ENCODE data around the gene NPR2. TPM values are rescaled to one million over a fixed set of nuclear protein-coding genes. Genes with fewer than 3 reads are reported as not detected.

Gene NPR2
- total RNA-seq, 1 experiment from 2014 or later = 12.5 TPM

GRCh38 chr9:35832814-35833213 lies 41.4 kb downstream of the NPR2 start:
- no peak for DNase-seq
- Mint-ChIP-seq H3K4me3 (no peak overlapping the region), H3K4me1 (peaks cover 24 to 30% of the 10 kb centered on the region in 2 experiments), H3K9me3 (no peaks in the 10 kb centered on the region), H3K27me3 (ENCODE audit: low read depth) (peaks cover 6% of the 10 kb centered on the region), H3K27ac (no peak overlapping the region), H3K36me3 (ENCODE audit: insufficient read depth in 1 of 3, low read depth in 3 of 3) (no peaks in the 10 kb centered on the region; a peak in 1 of 7 replicates)
- H3K14ac ChIP-seq (ENCODE audit: insufficient read depth, low read length) = no peak overlapping the region; the same call in 1 of the 2 replicates
- H2AFZ ChIP-seq (ENCODE audit: low read length) = no peak overlapping the region
- 0 out of 2 replicates have a peak, but pooled peaks cover 2% of the 10 kb centered on the region for H3K4me1 ChIP-seq (ENCODE audit: insufficient read depth, low read length)
- H2BK15ac ChIP-seq (ENCODE audit: low read depth, low read length) = no peak overlapping the region
- WGBS (ENCODE audit: extremely low coverage, insufficient read length, low lambda C conversion rate) = no CpG with 5 or more reads among the region's 5 CpGs
- H3K18ac ChIP-seq (ENCODE audit: insufficient read length, low read depth, low read length) = no peak overlapping the region
- no peak overlapping the region for H2BK20ac ChIP-seq (ENCODE audit: low read depth, low read length, poor library complexity, severe bottlenecking)
- no peak overlapping the region for H4K91ac ChIP-seq (ENCODE audit: insufficient read length, low read depth, low read length)
- no peak overlapping the region for H2BK120ac ChIP-seq (ENCODE audit: low read depth, low read length, poor library complexity, severe bottlenecking)
- H4K8ac ChIP-seq (replicated peaks; ENCODE audit: insufficient read length, low read depth, low read length) = no peak overlapping the region
- H3T11ph ChIP-seq (ENCODE audit: low read length) = no peak overlapping the region
- no peak overlapping the region for H2BK5ac ChIP-seq (ENCODE audit: insufficient read length, low read length)
- TF ChIP-seq CTCF (conservative IDR thresholded peaks at IDR 0.05) = no peak
- H3K27ac ChIP-seq (ENCODE audit: insufficient read length, low read depth, low read length) = no peak overlapping the region
- no peaks in the 10 kb centered on the region for H3K79me2 ChIP-seq (ENCODE audit: insufficient read depth, low read length)
- no peak overlapping the region for H4K5ac ChIP-seq (ENCODE audit: insufficient read length, low read depth, low read length)
- H3K23ac ChIP-seq (ENCODE audit: insufficient read length, low read depth, low read length) = no peak overlapping the region
- H3K56ac ChIP-seq (ENCODE audit: insufficient read length, low read depth, low read length) = no peak overlapping the region
- no peak overlapping the region for H2BK12ac ChIP-seq (ENCODE audit: insufficient read length, low read depth, low read length)
- H4K20me1 ChIP-seq (ENCODE audit: control insufficient read depth, insufficient read depth, insufficient read length) = no peaks in the 10 kb centered on the region
- H3K9me3 ChIP-seq (ENCODE audit: control insufficient read depth, low read depth, low read length) = no peaks in the 10 kb centered on the region
- no peak overlapping the region for H2AK5ac ChIP-seq (ENCODE audit: insufficient read length, low read length)
- no peak overlapping the region for H3K9ac ChIP-seq (ENCODE audit: extremely low read depth, insufficient read length, low read length)
- no peak overlapping the region for H3K4ac ChIP-seq (ENCODE audit: low read depth, low read length)
- H3K27me3 ChIP-seq (ENCODE audit: insufficient read depth, low read length) = no peaks in the 10 kb centered on the region
- H3K4me2 ChIP-seq (ENCODE audit: insufficient read depth, insufficient read length, low read length) = no peak overlapping the region
- no peaks in the 10 kb centered on the region for H3K79me1 ChIP-seq (ENCODE audit: insufficient read depth, low read depth, low read length, poor library complexity, severe bottlenecking)
- peaks cover 12% of the 10 kb centered on the region for H3K23me2 ChIP-seq (ENCODE audit: insufficient read length, low read depth, low read length, poor library complexity, severe bottlenecking)
